Stomach (tissue), 9 donors: Measurements from ENCODE around the gene PRMT7. TPM values are rescaled to one million over a fixed set of nuclear protein-coding genes. Genes with fewer than 3 reads are reported as not detected.

Experiments
- DNase-seq, 2 donors: peaks; one replicate each; pipeline versions ENCODE4 v3.0.0 to v3.0.0-alpha.2; 2013 to 2019
- H3K27ac ChIP-seq, 5 donors: fragments of 200-600 bp in 4 of 5; sonication (generic) in 4 of 5; one replicate each; pipeline ENCODE4 v1.5.1; 2013 to 2019; ENCODE audit warnings: mild to moderate bottlenecking in 1 of 5, moderate library complexity in 1 of 5
- H3K27me3 ChIP-seq, 3 donors: fragments of 200-600 bp; sonication (generic); one replicate each; pipeline ENCODE4 v1.5.1; 2017 to 2019; ENCODE audit warnings: mixed run types in 1 of 3
- H3K36me3 ChIP-seq, 4 donors: fragments of 200-600 bp; sonication (generic); 1 replicate in 3 of 4; 2 replicates in 1 of 4; pipeline ENCODE4 v1.5.1; 2016 to 2019
- H3K4me1 ChIP-seq, 4 donors: fragments of 200-600 bp; sonication (generic); one replicate each; pipeline ENCODE4 v1.5.1; 2016 to 2019
- H3K4me3 ChIP-seq, 4 donors: fragments of 200-600 bp; sonication (generic) in 3 of 4; one replicate each; pipeline ENCODE4 v1.5.1; 2016 to 2019; ENCODE audit warnings: mild to moderate bottlenecking in 1 of 4
- H3K9me3 ChIP-seq, 4 donors: fragments of 200-600 bp; sonication (generic); one replicate each; pipeline ENCODE4 v1.5.1; 2016 to 2019
- CTCF ChIP-seq, 7 experiments: fragments of 450-650 bp in 4 of 7; fragments of 200-600 bp in 3 of 7; sonication (generic) in 3 of 7; IDR thresholded peaks; one replicate each; pipeline ENCODE4 v1.5.1; 2016 to 2019; ENCODE audit warnings: antibody characterized with exemption in 7 of 7, control low read depth in 2 of 7, mild to moderate bottlenecking in 1 of 7
- EP300 ChIP-seq: sonication (generic); formaldehyde crosslinking; IDR thresholded peaks from one replicate; pipeline ENCODE4 v1.6.1; 2017; ENCODE audit warnings: antibody characterized with exemption
- POLR2A ChIP-seq, 4 donors: fragments of 450-650 bp; IDR thresholded peaks; one replicate each; pipeline ENCODE4 v1.6.1; 2016; ENCODE audit warnings: antibody characterized with exemption in 4 of 4, control low read depth in 2 of 4, mild to moderate bottlenecking in 1 of 4, moderate library complexity in 1 of 4
- POLR2AphosphoS5 ChIP-seq, 3 donors: sonication (generic); formaldehyde crosslinking; IDR thresholded peaks; one replicate each; pipeline ENCODE4 v1.6.1; 2016; ENCODE audit warnings: antibody characterized with exemption in 3 of 3
- WGBS, 5 donors: extraction: QIAGEN DNeasy Blood & Tissue Kit in 3 of 5; methylation state at CpG; one replicate each; pipeline versions ENCODE4 v1.1.5 to v1.1.7; 2013 to 2018; 5-methylcytosine and 5-hydroxymethylcytosine counted together
- intact Hi-C: fragments of 100-400 bp; cut with DNase I; formaldehyde crosslinking; loops from one replicate; pipeline ENCODE4 v1.15.1; 2023; ENCODE audit warnings: low total_unique reads
- polyA plus RNA-seq, 3 donors: library from polyadenylated mRNA; stranded (reverse); fragments of 200-250 nt; gene quantifications; one replicate each; pipeline ENCODE4 v1.2.3, GENCODE V29; 2013
- total RNA-seq, 5 donors: library from RNA; depleted of rRNA; stranded (reverse); fragments of >200 nt; gene quantifications; one replicate each; pipeline versions ENCODE4 v1.1.0 to v1.2.3, GENCODE V29; 2014 to 2016
- donor health status: healthy with polysubstance abuse.
- donor health status: Bipolar disorder and iron deficiency.
- donor health status: healthy.

The PRMT7 gene
- total and polyA plus RNA-seq, 8 donors = 22.4 to 88.8 (median 37.2) TPM

GRCh38 chr16:68298907-68299561, 11.8 kb upstream of the PRMT7 start:
- Histone ChIP-seq H3K36me3 (peaks cover 47 to 100% (median 100%) of the 10 kb centered on the region in 4 donors), H3K27ac (peak overlapping the region in 4 of 5 donors; percentile 23 to 57 (median 31)), H3K27me3 (no peaks in the 10 kb centered on the region), H3K4me1 (peaks cover 6 to 31% (median 25%) of the 10 kb centered on the region in 4 donors), H3K4me3 (no peak overlapping the region), H3K9me3 (no peaks in the 10 kb centered on the region)
- peak; percentile 38 to 54 for DNase-seq
- TF ChIP-seq POLR2A (IDR thresholded peaks at IDR 0.05) = no peak
- no peak for TF ChIP-seq CTCF (IDR thresholded peaks at IDR 0.05)
- no peak for TF ChIP-seq EP300
- no peak for TF ChIP-seq POLR2AphosphoS5 (IDR thresholded peaks at IDR 0.05)
- WGBS, 5 donors = 16 to 61% (median 48%) methylated on average over 5 of the region's 5 CpGs
- intact Hi-C loops = no loop called here

GRCh38 chr16:68299571-68300453, 11.0 kb upstream of the PRMT7 start:
- no peak for TF ChIP-seq CTCF (IDR thresholded peaks at IDR 0.05)
- peaks cover 6 to 31% (median 25%) of the 10 kb centered on the region in 4 donors for H3K4me1 ChIP-seq
- H3K27me3 ChIP-seq = no peaks in the 10 kb centered on the region
- peaks cover 51 to 100% (median 100%) of the 10 kb centered on the region in 4 donors for H3K36me3 ChIP-seq
- intact Hi-C loops = no loop called here
- H3K27ac ChIP-seq = peak overlapping the region in 4 of 5 donors; percentile 4 to 57 (median 30)
- WGBS, 5 donors = 60 to 67% (median 61%) methylated on average over 11 of the region's 11 CpGs
- DNase-seq = no peak
- no peaks in the 10 kb centered on the region for H3K9me3 ChIP-seq
- H3K4me3 ChIP-seq = no peak overlapping the region

GRCh38 chr16:68300734-68301459, 9.9 kb upstream of the PRMT7 start:
- TF ChIP-seq CTCF (IDR thresholded peaks at IDR 0.05) (no peak), POLR2A (IDR thresholded peaks at IDR 0.05) (no peak), POLR2AphosphoS5 (IDR thresholded peaks at IDR 0.05) (no peak), EP300 (no peak)
- Histone ChIP-seq H3K27ac (no peak overlapping the region), H3K27me3 (no peaks in the 10 kb centered on the region), H3K9me3 (no peaks in the 10 kb centered on the region), H3K4me1 (peaks cover 6 to 31% (median 25%) of the 10 kb centered on the region in 4 donors), H3K4me3 (no peak overlapping the region), H3K36me3 (peaks cover 58 to 100% (median 100%) of the 10 kb centered on the region in 4 donors)
- intact Hi-C loops = no loop called here
- 80 to 87% (median 86%) methylated on average over 7 of the region's 7 CpGs for WGBS, 5 donors
- DNase-seq = no peak

- no peak for TF ChIP-seq POLR2AphosphoS5 (IDR thresholded peaks at IDR 0.05)
- no peak for TF ChIP-seq EP300
- no peak for TF ChIP-seq POLR2A (IDR thresholded peaks at IDR 0.05)
- no peak for TF ChIP-seq CTCF (IDR thresholded peaks at IDR 0.05)
- 85 to 98% (median 94%) methylated on average over 3 of the region's 3 CpGs for WGBS, 5 donors
- peaks cover 43 to 78% (median 75%) of the 10 kb centered on the region in 4 donors for H3K36me3 ChIP-seq
Measured at GRCh38 chr16:68306633-68307032, 4.2 kb upstream of the PRMT7 start.

More at GRCh38 chr16:68306633-68307032, 4.2 kb upstream of the PRMT7 start:
- Histone ChIP-seq H3K27ac (no peak overlapping the region), H3K27me3 (no peaks in the 10 kb centered on the region), H3K9me3 (no peaks in the 10 kb centered on the region), H3K4me3 (no peak overlapping the region), H3K4me1 (peaks cover 14 to 28% (median 25%) of the 10 kb centered on the region in 4 donors)
- intact Hi-C loops = no loop called here
- DNase-seq = no peak
